Measurements from ENCODE around the gene SLC4A11. TPM values are rescaled to one million over a fixed set of nuclear protein-coding genes. Genes with fewer than 3 reads are reported as not detected.

Gene SLC4A11
- total RNA-seq, 1 donor from 2014 or later = 3.2 TPM

GRCh38 chr20:3233131-3233990 is 5.6 kb downstream of the SLC4A11 start:
- Histone ChIP-seq H3K36me3 (ENCODE audit: control insufficient read depth, insufficient read depth, low read length) (peaks cover 18% of the 10 kb centered on the region), H3K27me3 (ENCODE audit: control insufficient read depth, insufficient read depth, low read length) (no peaks in the 10 kb centered on the region), H3K4me3 (ENCODE audit: low read depth, low read length) (no peak overlapping the region)
- no peak for FAIRE-seq
- no peak for DNase-seq (ENCODE audit: low read depth)
- no peak for TF ChIP-seq CTCF (IDR thresholded peaks at IDR 0.05; ENCODE audit: insufficient read depth, low read length, severe bottlenecking)

GRCh38 chr20:3231889-3232588 is 7.0 kb downstream of the SLC4A11 start:
- FAIRE-seq = no peak
- no peak for DNase-seq (ENCODE audit: low read depth)
- Histone ChIP-seq H3K4me3 (ENCODE audit: low read depth, low read length) (no peak overlapping the region), H3K27me3 (ENCODE audit: control insufficient read depth, insufficient read depth, low read length) (no peaks in the 10 kb centered on the region), H3K36me3 (ENCODE audit: control insufficient read depth, insufficient read depth, low read length) (peaks cover 20% of the 10 kb centered on the region)
- no peak for TF ChIP-seq CTCF (IDR thresholded peaks at IDR 0.05; ENCODE audit: insufficient read depth, low read length, severe bottlenecking)

- peaks cover 21% of the 10 kb centered on the region for H3K36me3 ChIP-seq (ENCODE audit: control insufficient read depth, insufficient read depth, low read length)
- no peaks in the 10 kb centered on the region for H3K27me3 ChIP-seq (ENCODE audit: control insufficient read depth, insufficient read depth, low read length)
- no peak for TF ChIP-seq CTCF (IDR thresholded peaks at IDR 0.05; ENCODE audit: insufficient read depth, low read length, severe bottlenecking)
- H3K4me3 ChIP-seq (ENCODE audit: low read depth, low read length) = no peak overlapping the region
- DNase-seq (ENCODE audit: low read depth) = no peak
- no peak for FAIRE-seq
Observed at GRCh38 chr20:3231116-3231515, 7.9 kb downstream of the SLC4A11 start.

GRCh38 chr20:3229798-3230197 is 9.2 kb downstream of the SLC4A11 start:
- H3K36me3 ChIP-seq (ENCODE audit: control insufficient read depth, insufficient read depth, low read length) = peaks cover 21% of the 10 kb centered on the region
- no peak overlapping the region for H3K4me3 ChIP-seq (ENCODE audit: low read depth, low read length)
- DNase-seq (ENCODE audit: low read depth) (no peak), FAIRE-seq (no peak)
- no peaks in the 10 kb centered on the region for H3K27me3 ChIP-seq (ENCODE audit: control insufficient read depth, insufficient read depth, low read length)
- no peak for TF ChIP-seq CTCF (IDR thresholded peaks at IDR 0.05; ENCODE audit: insufficient read depth, low read length, severe bottlenecking)

- FAIRE-seq (no peak), DNase-seq (ENCODE audit: low read depth) (no peak)
- no peak for TF ChIP-seq CTCF (IDR thresholded peaks at IDR 0.05; ENCODE audit: insufficient read depth, low read length, severe bottlenecking)
- Histone ChIP-seq H3K27me3 (ENCODE audit: control insufficient read depth, insufficient read depth, low read length) (no peaks in the 10 kb centered on the region), H3K4me3 (ENCODE audit: low read depth, low read length) (no peak overlapping the region), H3K36me3 (ENCODE audit: control insufficient read depth, insufficient read depth, low read length) (peaks cover 19% of the 10 kb centered on the region)
Observed at GRCh38 chr20:3229158-3229557, 9.8 kb downstream of the SLC4A11 start.
